GM18526 (cell line): ENCODE results near the gene PAX9.

Experiments used
- POLR2A ChIP-seq: IDR thresholded peaks from 3 replicates; pipeline ENCODE4 v1.6.1; 2011; ENCODE audit not compliant: insufficient read length; ENCODE audit errors: extremely low read depth

Gene PAX9

DNA sequence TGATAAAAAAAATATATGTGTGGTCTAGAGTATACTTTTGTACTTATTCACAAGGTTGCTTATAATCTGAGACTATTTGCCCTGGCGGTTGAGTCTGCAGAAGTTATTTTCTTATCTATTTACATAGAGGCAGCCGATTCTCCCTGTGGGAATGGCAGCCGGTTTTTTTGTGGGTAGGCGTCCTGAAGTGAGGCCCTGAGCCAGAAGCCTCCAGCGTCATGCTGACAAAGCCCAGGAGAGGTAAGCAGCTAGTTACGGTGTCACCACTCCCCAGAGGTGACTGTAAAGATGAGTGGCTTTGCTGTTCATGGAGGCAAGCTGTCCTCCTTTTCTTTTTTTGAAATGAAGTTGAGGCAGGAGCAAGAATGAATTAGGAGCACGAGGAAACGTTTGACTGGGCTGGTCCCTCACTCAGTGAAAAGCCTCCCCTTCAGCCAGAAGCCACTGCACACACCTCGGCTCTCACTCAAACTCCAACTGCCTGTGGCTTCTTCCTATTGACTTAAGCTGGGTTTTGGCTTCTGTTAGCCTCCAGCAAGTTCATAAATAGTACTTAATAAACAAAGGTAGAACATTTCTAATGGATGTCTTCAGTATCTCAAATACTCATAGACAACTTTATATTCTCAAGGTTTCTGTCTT, 21.5 kb downstream of the PAX9 start:
- TF ChIP-seq POLR2A = no peak

DNA sequence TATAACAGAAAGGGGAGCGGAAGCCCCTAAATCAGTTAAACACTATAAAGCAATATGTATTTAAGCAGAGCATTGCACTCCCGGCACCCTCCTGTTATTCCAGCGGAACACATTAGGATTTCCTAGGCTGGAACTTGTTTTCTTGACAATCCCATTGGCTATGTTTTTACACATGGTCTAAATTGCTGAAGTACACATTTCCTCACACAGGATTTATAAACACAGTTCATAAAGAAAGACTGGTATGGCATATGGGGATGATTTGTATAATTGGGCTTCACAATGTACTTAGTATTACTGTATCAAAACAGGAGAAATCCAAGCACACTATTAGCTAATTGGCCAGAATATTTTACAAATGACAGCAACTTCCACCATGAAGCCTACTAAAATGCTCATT, 23.3 kb downstream of the PAX9 start:
- TF ChIP-seq POLR2A = no peak

DNA sequence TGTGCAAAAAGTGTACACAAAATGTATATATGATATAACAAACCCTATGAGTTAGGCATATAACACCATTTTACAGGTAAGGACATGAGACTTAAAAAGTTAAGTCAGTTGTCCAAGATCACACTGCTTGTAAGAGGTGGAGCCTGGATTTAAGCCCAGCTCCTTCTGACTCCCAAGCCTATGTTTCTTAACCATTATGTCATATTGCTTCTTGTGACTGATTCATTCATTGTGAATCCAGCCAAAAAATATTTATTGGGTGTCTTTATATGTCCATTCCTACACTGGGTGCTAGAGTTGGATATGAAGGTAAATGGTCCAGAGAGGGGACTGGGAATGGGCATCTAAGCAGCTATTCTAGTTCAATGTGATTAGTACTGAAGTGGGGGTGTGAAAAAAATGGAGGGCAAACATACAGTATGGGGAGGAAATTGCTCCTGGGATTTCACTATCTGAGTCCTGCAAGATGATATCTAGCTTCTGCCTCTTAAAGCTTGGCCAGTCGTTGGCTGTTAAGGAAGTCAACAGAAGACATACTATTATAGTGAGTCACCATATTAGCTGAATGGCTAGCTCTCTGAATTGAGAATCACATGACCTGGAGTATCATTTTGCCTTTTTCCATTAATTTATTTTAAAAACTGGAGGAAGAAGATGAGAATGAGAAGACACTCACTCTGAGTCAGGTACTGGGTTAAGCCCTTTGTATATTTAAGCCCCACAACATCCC, 28.8 kb downstream of the PAX9 start:
- no peak for TF ChIP-seq POLR2A

DNA sequence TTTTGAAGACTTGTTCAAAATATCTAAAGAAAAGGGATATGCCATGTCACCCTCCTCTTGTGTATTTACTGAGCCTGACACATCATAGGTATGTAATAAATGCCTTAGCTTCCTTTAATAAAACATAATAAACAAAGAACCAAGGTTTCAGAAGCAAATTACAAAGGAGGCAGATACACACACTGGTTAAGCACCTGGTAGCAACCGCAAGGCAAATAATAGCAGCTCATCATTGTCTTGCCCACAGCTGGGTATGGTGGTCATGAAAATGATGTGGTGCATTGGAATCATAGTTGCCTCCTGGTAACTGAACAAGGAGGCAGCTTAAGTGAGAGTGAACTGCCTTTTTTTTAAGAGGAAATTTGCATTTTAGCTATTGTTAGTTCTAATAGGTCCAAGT, 39.0 kb downstream of the PAX9 start:
- no peak for TF ChIP-seq POLR2A

DNA sequence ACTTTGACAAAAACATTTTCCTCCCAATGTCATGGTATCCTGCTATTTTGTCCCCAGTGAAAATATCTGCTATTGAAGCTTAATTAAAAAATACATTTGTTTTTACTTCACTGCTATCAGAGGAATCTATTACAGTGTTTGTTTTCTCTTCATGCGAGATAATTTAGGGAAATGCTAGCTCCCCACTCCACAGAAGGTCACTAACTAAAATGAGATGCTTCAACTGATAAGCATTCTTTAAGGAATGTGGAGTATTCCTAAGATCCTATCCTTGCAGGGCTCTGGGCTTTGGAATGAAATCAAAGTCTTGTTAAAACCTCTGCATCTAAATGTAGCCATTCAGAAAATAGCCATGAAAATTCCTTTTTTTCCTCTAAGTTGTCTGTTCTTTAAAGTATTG, 39.5 kb downstream of the PAX9 start:
- no peak for TF ChIP-seq POLR2A

DNA sequence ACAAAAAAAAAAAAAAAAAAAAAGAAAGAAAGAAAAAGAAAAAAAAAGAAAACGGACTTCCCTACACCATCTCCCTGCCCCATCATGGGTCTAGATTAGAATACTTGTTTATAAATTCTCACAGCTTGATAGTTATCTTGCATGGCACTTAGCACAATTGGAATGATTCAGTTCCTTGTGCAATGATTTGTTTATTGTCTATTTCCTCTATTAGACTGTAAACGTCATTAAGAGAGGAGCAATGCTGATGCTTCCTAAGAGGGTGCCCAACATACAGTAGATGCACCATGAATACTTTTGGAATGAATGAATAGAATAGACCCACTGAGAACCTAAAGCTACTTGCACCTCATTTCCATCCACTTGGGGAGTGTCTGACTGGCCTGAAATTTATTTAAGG, 40.8 kb downstream of the PAX9 start:
- no peak for TF ChIP-seq POLR2A

DNA sequence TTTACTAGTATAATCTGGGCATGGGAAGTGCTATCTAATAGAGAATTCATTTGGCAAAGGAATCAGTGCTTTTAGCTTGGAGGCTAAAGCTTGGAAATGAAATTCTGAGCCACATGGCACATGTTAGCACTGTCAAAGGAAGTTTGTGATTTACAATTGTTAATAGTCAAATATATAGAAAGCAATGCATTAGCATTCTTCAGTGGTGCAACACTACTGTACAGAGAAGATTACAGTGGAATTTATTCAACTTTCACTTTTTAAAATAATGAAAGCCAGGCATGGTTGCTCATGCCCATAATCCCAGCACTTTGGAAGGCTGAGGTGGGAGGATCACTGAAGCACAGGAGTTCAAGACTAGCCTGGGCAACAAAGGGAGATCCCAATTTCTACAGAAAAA, 45.9 kb downstream of the PAX9 start:
- no peak for TF ChIP-seq POLR2A

DNA sequence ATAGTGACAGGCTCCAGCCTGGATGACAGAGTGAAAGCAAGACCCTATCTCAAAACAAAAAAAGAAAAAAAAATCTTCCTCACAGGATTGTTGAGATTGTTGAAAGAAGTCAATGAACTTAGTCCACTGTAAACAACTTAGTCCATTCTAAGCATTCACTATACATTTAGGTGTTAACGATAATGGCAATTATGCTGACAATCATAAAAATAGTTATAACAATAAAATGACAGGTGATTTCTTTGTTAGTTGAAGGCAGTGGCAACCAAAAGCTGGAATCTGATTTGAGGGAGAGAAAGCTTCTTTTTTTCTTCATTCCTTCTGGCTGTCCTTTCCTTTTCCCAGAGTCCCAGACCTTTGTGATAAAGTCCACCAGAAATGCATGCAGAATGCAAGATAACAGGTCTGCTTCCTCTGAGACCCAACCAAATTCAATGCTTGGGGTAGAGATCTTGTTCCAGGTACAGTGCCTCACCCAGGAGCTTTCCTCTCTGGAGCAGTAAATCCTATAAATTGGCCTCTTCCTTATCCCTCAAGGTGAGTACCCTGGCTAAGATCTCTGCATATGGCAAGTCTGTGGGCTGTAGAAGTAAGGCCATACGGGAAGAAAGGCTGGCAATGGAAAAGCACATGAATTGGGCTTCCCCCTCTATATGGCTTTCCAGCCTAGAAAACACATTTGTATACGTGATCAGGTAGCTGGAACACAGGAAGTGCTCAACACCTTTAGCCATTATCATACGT, 52.5 kb downstream of the PAX9 start:
- no peak for TF ChIP-seq POLR2A

DNA sequence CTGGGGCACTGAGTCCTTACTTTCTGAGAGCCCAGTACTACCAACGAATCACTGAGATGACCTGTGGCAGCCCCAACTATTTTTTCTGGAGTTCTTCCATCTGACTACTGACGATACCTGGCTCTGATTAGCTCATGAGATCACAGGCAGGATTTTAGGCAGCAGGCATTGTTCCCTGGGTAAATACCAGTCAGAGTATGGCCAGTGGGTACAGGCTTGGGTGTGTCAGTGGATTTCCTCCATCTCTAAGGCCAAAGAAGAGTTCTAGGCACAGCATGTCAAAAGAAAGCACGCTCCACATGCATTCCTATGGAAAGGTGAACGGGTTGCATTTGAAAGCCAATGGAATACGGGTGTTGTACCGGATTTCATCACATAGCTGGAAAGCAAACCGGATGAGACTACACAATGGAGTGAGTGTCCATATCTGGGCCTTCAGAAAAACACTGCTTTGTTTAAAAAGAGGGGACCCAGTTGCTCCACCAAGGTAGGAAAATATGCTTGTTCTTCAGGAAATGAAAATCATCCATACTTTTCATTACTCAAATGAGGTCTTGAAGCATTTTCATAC, 55.0 kb downstream of the PAX9 start:
- TF ChIP-seq POLR2A = no peak

DNA sequence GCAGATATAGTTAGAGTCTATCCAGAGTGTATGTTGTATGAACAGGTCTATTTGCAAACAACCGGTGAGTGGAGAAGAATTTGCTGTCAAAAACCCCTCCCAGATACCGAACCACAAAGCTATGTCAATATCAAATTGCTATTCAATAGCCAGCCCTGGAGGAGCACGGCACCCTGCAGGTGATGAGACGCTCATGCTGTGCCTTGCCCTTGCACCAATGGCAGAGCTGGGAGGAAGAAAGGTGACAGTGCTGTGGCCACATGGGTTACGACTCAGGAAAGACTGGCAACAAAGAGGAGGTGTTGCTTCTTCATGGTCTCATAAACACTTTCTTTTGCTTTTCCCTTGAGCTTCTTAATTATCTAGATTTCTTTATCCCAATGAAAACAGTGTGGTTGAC, 55.7 kb downstream of the PAX9 start:
- TF ChIP-seq POLR2A = no peak

DNA sequence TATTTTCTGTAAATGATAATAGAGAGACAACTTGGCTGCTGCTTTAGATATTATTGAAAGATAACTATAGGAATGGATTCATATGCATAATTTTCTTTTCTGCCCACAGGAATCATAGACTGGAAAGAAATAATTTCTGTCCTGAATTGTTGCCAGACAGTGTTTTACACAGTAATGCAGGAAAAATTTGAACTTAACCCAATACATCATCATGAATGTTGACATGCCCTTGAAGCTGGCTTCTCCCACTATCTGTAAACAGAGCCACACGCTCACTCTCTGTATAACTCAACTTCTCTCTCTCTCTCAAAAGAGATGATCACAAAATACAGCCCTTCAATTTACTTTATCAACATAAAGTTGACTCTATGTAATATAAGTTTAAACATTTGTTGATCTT, 56.6 kb downstream of the PAX9 start:
- no peak for TF ChIP-seq POLR2A

DNA sequence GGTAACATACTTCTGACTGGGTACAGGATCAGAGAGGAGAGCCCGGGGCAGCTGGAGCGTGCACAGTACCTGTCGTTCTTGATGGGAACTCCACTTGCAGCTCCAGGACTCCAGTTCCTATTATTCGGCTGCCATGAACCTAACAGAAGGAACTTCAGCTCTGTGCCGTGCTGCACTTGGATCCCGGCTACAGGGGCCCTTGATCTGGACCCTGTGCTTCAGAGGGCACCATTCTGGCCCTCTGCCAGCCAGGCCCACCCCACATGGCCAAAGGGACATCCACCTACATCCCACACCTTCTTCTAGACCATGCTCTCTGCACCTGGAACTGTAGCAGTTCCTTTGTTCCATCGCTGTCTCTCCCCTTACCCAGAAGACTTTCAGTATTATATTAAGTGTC, 58.2 kb downstream of the PAX9 start:
- no peak for TF ChIP-seq POLR2A

DNA sequence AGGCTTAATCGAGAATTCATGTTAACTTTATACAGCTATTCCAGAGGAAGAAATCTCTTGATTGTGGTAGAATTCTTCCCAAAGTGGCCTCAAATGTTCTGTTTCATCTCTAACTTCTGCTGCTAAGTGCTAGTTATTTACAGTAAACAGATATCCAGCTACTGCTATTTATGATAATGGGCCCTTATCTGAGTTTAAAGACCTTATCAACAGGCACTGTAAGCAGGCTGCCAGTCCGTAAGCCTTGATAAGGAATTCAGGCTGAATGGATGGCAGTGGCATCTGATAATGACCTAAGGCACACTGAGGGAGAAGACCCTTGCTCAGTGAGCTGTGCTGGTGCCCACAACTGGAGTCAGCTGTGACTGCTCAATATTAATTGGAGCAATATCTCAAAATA, 59.0 kb downstream of the PAX9 start:
- no peak for TF ChIP-seq POLR2A

DNA sequence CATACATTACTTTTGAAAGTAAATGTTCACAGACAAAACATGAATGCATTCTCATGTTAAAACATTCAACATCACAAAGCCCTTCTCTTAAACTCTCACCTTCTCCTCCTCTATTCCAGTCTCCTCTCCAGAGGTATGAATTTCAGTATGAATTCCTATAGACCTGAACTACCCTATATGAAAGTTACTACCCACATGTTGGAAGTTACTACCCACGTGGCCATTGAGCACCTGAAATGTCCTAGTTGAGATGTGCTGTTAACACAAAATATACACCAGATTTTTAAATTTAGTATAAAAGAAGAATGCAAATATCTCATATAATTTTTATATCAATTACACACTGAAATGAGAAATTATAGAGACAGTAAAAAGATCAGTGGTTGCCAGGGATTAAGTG, 60.2 kb downstream of the PAX9 start:
- no peak for TF ChIP-seq POLR2A

DNA sequence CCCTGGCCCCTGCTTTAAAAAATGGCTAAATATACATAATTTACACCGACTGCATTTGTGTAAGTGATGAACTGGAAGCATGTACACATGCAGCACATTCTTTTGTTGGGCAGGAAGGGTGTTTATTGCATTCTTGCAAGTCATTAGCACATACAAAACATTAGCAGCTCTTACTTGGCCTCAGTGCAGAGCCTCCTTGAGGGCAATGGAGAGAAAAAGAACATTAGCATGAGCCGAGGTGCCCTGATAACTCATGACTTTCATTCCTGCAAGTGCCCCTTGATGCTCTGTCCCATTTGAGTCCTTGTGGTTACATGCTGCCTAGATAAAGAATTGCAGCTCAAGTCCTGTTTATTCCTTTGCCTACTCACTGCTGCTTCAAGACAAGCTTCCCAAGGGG, 61.9 kb downstream of the PAX9 start:
- TF ChIP-seq POLR2A = no peak

DNA sequence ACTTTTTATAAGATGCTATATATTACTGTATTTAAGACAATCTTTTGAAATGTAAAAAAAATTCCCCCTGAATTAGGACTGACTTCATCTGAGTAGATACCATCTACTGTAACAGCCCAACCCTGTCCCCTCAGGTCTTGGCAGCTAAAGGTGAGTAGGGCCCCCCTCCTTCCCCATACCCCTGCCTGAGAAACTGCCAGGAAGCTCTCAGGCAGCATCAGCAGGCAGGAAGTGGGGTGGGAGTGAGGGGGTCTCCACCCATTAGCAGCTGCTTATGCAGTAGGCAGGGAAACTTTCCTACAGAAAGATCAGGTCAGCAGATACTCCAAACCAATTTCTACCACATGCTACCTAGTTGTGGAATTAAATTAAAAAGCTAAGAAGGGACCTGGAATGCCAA, 62.5 kb downstream of the PAX9 start:
- TF ChIP-seq POLR2A = no peak
